A549 treated with CpdA at 1 μM for 4 hours (cell line): Measurements from ENCODE around the gene KCNT2. TPM values are rescaled to one million over a fixed set of nuclear protein-coding genes. Genes with fewer than 3 reads are reported as not detected.

ENCODE experiments used
- total RNA-seq: library from RNA; stranded (reverse); fragments of 200-300 nt; extraction: Qiagen RNA extraction; gene quantifications from 5 replicates; pipeline ENCODE4 v1.2.3, GENCODE V29; 2022; ENCODE audit warnings: low read depth

KCNT2 gene
- 0.03 to 0.05 TPM in 2 of 5 replicates, not detected in the others for total RNA-seq

DNA sequence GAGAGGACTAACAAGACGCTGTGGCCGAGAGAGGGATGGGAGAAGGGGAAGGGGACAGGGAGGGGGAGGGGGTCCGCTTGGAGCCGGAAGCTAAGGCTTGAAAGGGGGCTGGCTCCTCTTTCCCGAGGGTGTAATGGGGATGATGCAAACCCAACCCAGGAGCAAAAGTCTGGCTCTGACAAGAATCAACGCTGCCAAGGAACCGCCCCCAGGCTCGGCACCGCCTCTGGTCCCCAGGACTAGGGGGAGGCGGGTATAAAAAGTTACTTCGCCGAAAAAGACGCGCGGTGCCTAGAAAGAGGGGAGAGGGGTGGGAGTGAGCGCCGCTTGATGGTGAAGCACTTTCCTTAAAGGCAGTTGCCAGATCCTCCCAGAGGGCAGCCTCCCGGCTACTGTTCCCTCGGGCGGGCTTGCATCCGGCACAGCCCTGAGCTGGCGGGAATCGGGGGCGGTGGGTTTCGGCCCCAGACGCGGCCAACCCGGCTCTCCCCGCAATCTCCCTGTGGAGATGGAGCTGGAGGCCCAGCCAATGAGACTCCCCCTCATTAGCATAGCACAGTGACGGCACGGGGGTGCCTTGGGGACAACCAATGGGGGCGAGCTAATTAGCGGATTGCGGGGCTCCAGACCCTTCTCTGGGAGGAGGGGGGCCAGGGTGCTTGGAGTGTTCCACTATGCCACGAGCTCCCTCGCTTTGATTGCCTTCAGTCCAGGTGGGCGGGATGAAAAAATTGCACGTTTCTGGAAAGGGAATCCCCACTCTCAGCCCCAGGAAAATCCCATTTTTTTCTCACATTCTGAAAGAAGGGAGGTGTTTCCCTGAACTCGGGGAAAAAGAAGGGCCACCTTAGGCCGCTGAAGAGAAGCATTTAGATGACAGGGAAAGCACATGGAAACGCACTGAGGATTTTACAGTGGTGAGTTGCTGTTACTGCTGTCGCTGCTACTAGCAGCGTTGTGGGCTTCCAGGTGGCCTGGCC is at the start of gene KCNT2:
Gene KCNT2, minus strand, starts transcription at position 51 of the 980 bp plus-strand sequence. CDS start 131 bp downstream, outside the sequence.

GRCh38 chr1:196651637-196652215 is 43.5 kb upstream of the KCNT2 start, which contains the start of gene CFH:
TSS of gene CFH (plus strand) at chr1:196652043. CDS start at chr1:196652118, 75 bp downstream.

Other genes with a start within 250 kb of the KCNT2 start
- 4.0 to 5.1 TPM (median 4.4 TPM) in 5 replicates for gene CFH, start 43.6 kb upstream of the KCNT2 start, total RNA-seq
- gene CFHR3, start 166.4 kb upstream of the KCNT2 start, total RNA-seq: 0.09 to 0.23 TPM (median 0.13 TPM) in 4 of 5 replicates, not detected in the other
- gene CFHR1, start 211.3 kb upstream of the KCNT2 start, total RNA-seq: 0.16 to 0.40 TPM (median 0.22 TPM) in 4 of 5 replicates, not detected in the other